CD1c-positive myeloid dendritic cell (primary cell): Measurements from ENCODE around the gene MUSTN1.

Experiments used
- DNase-seq: peaks from one replicate; pipeline ENCODE4 v3.0.0-alpha.2; 2016; ENCODE audit errors: extremely low spot score

Gene MUSTN1

DNA sequence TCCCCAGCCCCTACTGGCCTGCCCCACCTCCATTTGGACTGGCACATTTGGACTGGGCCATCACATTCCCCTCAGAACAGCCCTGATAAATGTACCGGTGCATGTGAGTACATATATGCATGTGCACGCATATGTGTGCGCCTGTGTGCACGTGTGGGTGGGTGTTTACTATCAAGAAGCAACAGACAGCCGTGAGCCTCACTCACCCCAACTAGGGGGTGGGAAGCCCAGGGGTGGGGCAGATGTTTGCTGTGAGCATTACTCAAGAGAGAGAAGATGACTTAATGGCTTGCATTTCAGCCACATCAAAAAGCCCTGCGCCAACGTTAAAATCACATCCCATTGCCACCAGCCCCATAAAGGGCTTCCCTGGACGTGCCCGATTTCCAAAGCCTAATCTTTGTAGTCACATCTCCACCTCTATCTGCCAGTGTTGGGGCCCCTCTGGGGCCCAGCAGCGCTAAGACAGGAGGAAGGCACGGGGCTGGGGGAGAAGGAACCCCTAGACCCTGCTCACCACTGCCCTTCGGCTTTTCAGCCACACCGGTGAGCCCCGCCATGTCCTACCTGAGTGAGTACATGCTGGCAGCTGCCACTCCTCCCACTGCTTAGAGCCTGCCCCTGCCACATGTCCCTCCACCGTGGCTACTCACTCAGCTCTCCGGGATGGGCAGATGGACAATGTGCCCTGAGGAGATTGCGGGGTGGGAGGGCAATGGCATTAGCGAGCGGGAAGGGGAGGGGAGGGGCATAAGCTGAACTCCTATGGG, 29.4 kb downstream of the MUSTN1 start:
- DNase-seq: no peak

- no peak for DNase-seq
These were observed 33.0 kb downstream of the MUSTN1 start for GRCh38 chr3:52801839-52802238.

DNA sequence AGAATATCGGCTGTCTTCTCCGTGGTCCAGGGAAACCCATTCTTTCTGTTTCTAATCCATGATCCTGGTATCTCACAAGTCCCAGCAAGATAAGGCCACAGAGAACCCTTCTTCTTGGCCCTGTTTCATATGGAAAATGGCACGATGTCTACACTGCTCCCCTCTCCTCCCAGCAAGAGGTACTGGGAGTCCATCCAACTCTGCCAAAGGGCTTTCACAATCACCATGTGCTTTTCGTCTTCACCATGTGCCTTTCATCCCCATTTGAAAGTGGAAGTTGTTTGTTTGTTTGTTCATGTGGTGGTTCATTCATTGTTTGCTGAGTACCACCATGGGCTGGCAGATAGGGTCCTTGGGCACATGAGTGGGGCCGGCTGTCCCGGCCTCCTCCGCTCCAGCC, 34.7 kb downstream of the MUSTN1 start:
- no peak for DNase-seq

- DNase-seq: peak; percentile 31
These were observed 35.8 kb downstream of the MUSTN1 start for GRCh38 chr3:52798978-52799476.

DNA sequence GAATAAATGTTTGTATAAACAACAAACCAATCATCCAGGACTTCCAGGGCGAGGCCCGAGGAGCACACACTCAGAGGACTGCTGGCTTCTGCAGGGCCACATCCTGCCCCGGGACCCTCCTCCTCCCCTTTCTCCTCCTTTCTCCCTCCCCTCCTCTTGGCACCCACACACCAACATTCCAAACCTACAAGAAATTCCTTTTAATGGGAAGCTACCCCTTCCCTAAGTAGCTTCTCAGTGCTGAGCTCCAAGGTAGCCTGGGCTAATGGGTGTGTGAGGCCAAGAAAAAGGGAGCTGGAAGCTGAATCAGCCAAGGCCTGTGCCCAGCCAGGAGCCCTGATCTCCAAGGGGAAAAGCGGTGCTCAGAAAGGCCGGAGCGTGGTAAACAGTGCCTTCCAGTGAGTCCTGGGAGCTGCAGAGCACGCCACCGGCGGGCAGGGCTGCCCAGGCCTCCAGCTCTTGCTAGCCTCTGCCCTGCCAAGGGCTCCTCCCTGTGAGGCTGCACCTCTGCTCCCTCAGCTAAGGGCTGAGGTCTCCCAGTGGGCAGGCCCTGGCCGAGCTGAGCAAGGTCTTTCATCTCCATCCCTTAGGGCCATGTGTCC, 36.3 kb downstream of the MUSTN1 start:
- DNase-seq: no peak

DNA sequence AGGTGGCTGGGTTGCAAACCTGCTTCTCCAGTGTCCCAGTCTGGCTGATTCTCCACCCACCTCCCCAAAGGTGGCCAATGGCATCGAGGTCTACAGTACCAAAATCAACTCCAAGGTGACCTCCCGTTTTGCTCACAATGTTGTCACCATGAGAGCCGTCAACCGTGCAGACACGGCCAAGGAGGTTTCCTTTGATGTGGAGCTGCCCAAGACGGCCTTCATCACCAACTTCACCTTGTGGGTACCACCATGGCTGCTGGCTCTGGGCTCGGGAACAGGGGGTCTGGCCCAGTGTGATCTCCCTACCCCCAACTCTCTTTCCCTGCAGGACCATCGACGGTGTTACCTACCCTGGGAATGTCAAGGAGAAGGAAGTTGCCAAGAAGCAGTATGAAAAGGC, 38.4 kb downstream of the MUSTN1 start:
- no peak for DNase-seq

GRCh38 chr3:52795298-52795900, 39.4 kb downstream of the MUSTN1 start:
- DNase-seq: no peak

GRCh38 chr3:52794612-52795099, 40.2 kb downstream of the MUSTN1 start, which contains the start of gene ITIH3:
ITIH3 (plus strand) TSS chr3:52794796; CDS start chr3:52794804, 8 bp downstream.
- no peak for DNase-seq

DNA sequence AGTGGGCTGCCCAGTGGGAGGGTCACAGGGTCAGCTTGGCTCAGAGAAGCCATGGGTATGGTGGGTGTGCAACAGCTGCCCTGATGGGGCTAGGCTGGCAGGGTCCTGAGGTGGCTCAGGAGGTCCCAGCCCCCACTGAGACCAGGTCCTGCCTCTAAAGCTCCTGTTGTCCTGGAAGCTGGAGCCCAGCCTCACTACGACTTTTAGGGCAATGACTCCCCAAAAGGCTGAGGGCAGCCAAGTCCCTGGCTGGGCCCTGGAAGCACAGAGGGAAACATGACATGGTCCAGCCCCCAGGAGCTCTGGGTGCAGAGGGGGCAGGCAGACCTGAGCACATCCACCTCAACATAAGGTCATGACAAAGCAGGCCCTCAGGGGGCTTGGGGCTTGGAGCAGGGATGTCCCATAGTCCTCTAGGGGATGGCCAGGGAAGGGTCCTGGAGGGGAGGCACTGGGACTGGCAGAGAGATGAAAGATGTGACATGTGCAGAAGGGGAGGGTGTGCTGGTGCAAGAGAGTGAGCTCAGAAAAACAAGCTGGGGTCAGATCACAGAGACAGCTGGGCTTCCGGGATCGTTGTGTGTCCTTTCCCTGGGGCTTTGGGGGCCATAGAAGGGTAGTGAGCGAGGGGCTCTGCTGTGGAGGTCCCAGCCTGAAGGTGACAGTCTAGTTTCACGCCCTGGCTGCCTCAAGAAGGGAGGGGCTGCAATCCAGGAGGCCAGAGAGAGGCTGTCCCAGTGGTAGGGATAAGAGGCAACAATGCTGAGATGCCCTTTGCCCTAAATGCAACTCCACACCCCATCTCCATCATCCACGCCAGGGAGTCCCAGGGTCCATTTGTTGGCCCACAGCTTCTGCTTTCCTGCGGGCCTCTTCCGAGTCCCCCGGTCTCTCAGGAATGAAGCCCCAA, 40.9 kb downstream of the MUSTN1 start:
- no peak for DNase-seq

- DNase-seq: no peak
These were observed 41.7 kb downstream of the MUSTN1 start for GRCh38 chr3:52792961-52793695.

DNA sequence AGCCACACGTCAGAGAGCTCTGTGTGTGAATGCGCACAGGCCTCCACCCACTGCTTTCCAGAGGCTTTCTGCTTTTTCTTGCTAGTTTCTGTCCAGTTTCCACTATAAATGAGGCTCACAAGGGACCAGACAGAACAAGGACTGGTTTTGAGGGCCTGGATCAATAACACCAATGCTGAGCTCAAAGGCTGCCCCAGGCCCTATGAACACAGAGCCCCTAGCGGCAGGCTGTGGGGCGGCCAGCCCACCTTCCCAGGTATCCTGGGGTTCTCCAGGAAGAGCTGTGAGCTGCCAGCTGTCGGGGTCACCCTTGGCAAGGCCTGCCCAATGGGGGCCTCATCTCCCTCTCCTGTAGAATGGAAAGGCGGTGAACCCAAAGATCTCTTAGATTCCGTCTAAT, 42.4 kb downstream of the MUSTN1 start:
- DNase-seq: no peak

- DNase-seq: no peak
These were observed 42.9 kb downstream of the MUSTN1 start for GRCh38 chr3:52791928-52792327.

GRCh38 chr3:52791366-52791765, 43.5 kb downstream of the MUSTN1 start:
- DNase-seq: no peak

GRCh38 chr3:52790741-52791140, 44.1 kb downstream of the MUSTN1 start:
- no peak for DNase-seq

- DNase-seq: no peak
These were observed 44.5 kb downstream of the MUSTN1 start for GRCh38 chr3:52790337-52790736.

DNA sequence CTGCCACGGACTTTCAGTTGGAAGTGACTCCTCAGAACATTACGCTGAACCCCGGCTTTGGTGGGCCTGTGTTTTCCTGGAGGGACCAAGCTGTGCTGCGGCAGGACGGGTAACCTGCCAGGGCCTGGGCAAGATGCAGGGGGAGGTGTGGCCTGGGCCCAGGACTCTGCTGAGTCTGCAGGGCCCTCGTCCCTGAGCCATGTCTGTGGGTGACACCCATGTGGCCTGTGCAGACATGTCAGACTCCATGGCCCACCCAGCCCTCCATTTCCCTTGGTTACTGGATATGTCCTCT, 45.1 kb downstream of the MUSTN1 start:
- no peak for DNase-seq

DNA sequence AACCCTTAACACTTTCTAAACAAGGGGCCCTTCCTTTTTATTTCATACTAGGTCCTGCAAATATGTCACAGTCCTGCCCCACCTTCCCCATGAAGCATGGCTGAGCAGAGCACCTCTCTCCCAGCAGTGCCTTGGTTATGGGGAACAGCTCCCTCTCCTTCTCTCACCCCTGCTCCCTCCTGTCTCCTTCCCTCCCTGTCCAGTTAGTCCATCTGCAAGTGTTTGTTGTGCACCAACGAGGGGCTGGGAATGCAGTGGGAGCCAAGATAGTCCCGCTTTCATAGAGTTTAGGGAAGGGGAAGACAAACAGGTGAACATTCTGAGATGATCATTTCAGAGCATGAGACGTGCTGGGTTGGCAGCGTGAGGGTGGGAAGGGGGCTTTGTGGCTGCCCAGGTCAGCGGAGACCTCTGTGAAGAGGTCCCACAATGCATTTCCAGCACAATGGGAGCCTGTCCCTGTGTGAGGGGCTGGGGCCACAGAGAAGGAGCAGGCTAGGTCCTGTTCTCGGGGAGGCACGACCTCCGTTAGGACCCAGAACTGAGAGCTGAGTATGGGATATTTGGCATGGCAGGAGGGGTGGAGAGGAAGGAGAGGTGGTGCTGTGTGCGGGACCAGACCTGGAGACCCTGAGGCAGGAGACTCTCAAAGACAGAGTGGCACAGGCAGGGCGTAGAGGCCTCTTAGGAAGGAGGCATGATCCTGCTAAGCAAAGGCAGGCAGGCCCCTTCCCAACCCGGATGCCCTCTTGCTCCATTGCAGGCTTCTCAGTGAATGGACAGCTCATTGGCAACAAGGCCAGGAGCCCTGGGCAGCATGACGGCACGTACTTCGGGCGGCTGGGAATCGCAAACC, 45.7 kb downstream of the MUSTN1 start:
- no peak for DNase-seq

DNA sequence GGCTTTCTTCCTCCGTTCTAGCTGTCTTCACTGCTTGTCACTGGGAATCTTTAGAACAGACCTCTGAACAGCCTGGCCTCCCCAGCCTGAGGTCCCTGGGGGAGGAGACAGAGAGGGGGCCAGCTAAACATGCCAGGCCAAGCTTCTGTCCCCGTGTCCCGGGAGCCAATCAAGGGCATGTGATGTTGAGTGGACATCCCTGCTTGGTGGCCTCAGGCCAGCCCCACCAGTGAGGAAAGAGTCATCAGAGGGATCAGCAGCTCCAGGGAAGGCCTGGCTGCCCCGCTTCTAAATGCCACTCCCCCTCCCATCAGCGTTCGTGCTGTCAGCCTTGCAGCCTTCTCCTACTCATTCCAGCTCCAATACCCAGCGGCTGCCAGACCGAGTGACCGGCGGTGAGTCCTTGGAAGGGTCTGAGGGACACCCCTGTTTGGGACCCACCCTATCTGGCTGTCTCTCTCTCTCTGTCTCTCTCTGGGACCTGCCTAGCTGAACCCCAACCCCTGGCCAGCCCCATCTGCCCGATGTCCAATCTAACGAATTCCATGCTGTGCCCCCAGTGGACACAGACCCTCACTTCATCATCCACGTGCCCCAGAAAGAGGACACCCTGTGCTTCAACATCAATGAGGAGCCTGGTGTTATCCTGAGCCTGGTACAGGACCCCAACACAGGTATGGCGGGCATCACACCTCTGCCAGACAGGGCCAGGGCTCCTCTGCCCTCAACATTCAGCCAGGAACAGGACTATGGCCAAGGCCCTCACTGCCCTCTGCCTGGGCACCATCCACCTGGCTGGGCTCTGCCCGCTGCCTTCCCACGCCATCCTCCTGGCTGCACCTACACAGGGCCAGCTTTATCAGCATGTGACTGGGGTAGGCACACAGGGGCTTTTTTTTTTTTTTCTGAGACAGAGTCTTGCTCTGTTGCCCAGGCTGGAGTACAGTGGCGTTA, 46.9 kb downstream of the MUSTN1 start:
- no peak for DNase-seq

- DNase-seq: no peak
These were observed 47.6 kb downstream of the MUSTN1 start for GRCh38 chr3:52787246-52787645.
